T-cell (primary cell): ENCODE measurements around the gene PPP3CA. TPM values are rescaled to one million over a fixed set of nuclear protein-coding genes. Genes with fewer than 3 reads are reported as not detected.

Source experiments
- ATAC-seq, 4 experiments: fragments of 200-7000 bp in 3 of 4; fragments of 150-1000 bp in 1 of 4; cut with Tn5 transposase; replicated peaks in 1 of 4; 1 replicate in 3 of 4; 2 replicates in 1 of 4; pipeline ENCODE4 v1.10.0; 2021; ENCODE audit warnings: moderate library complexity in 3 of 4, mild to moderate bottlenecking in 2 of 4, moderate number of reproducible peaks in 1 of 4
- CTCF ChIA-PET, 2 donors: fragments of 300-600 bp; sonication (Branson Sonifier 250); formaldehyde crosslinking; loops; one replicate each; lab custom pipeline; 2022; ENCODE audit warnings: antibody characterized with exemption in 2 of 2; lab: Charles Lee
- POLR2A ChIA-PET, 2 donors: fragments of 300-600 bp; sonication (Branson Sonifier 250); formaldehyde crosslinking; loops; one replicate each; lab custom pipeline; 2022; ENCODE audit warnings: antibody characterized with exemption in 2 of 2; lab: Charles Lee
- DNase-seq, 35 experiments: peaks; one replicate each; pipeline versions ENCODE4 v3.0.0 to v3.0.0-alpha.2; 2013 to 2023
- H3K27ac ChIP-seq: one replicate; pipeline ENCODE4 v1.5.1; 2013; ENCODE audit warnings: low read length
- H3K27me3 ChIP-seq, 2 experiments: replicated peaks in 1 of 2; 1 replicate in 1 of 2; 2 replicates in 1 of 2; pipeline versions ENCODE4 v1.6.1 to v1.7.0; 2013; ENCODE audit warnings: low read length in 1 of 2, mixed read lengths in 1 of 2; ENCODE audit not compliant: control insufficient read depth in 2 of 2, insufficient read depth in 2 of 2; ENCODE audit errors: extremely low read depth in 1 of 2
- H3K36me3 ChIP-seq, 2 donors: 1 replicate in 1 of 2; 2 replicates in 1 of 2; pipeline versions ENCODE4 v1.6.1 to v1.7.0; 2013; ENCODE audit warnings: low read length in 1 of 2; ENCODE audit not compliant: control insufficient read depth in 2 of 2, insufficient read depth in 1 of 2; ENCODE audit errors: extremely low read depth in 1 of 2
- H3K4me1 ChIP-seq, 2 experiments: 1 replicate in 1 of 2; 2 replicates in 1 of 2; pipeline versions ENCODE4 v1.6.1 to v1.7.0; 2013; ENCODE audit warnings: low read length in 2 of 2, mixed read lengths in 1 of 2; ENCODE audit not compliant: insufficient read depth in 2 of 2, control insufficient read depth in 1 of 2; ENCODE audit errors: extremely low read depth in 1 of 2
- H3K4me3 ChIP-seq, 2 donors: 1 replicate in 1 of 2; 2 replicates in 1 of 2; pipeline versions ENCODE4 v1.5.1 to v1.7.0; 2013; ENCODE audit warnings: mild to moderate bottlenecking in 2 of 2, low read length in 1 of 2, moderate library complexity in 1 of 2; ENCODE audit not compliant: control insufficient read depth in 1 of 2; ENCODE audit errors: extremely low read depth in 1 of 2
- H3K9me3 ChIP-seq: 2 replicates; pipeline ENCODE4 v1.7.0; 2013
- H3K27ac Mint-ChIP-seq, 2 donors: one replicate each; pipeline ENCODE4 v1.8.0; 2020 to 2021; ENCODE audit warnings: mild to moderate bottlenecking in 2 of 2, mixed read lengths in 2 of 2
- H3K27me3 Mint-ChIP-seq, 2 donors: one replicate each; pipeline ENCODE4 v1.8.0; 2021 to 2022; ENCODE audit warnings: mixed read lengths in 2 of 2
- H3K36me3 Mint-ChIP-seq: one replicate; pipeline ENCODE4 v1.8.0; 2021; ENCODE audit warnings: mixed read lengths
- H3K4me1 Mint-ChIP-seq, 3 donors: one replicate each; pipeline ENCODE4 v1.8.0; 2020 to 2022; ENCODE audit warnings: mixed read lengths in 3 of 3, mild to moderate bottlenecking in 1 of 3
- H3K4me3 Mint-ChIP-seq, 3 donors: one replicate each; pipeline ENCODE4 v1.8.0; 2020 to 2022; ENCODE audit warnings: mild to moderate bottlenecking in 3 of 3, mixed read lengths in 3 of 3, moderate library complexity in 3 of 3
- H3K9me3 Mint-ChIP-seq, 3 donors: one replicate each; pipeline ENCODE4 v1.8.0; 2020 to 2022; ENCODE audit warnings: mixed read lengths in 3 of 3
- WGBS: methylation state at CpG from one replicate; pipeline ENCODE4 v1.1.5; 2013; ENCODE audit warnings: missing lambda C conversion rate; ENCODE audit not compliant: insufficient coverage; 5-methylcytosine and 5-hydroxymethylcytosine counted together
- total RNA-seq, 35 experiments: library from RNA in 6 of 35; stranded (reverse) in 6 of 35; fragments of 120-200 nt in 1 of 35; gene quantifications; one replicate each; pipeline versions ENCODE4 v1.2.1 to v1.2.4 and lab custom pipeline; 2013 to 2026

PPP3CA gene
- total RNA-seq, 5 donors from 2014 or later (not counting 1 experiment from before 2014, with no cell fraction given): 28.2 to 35.7 (median 33.5) TPM

- ChIA-PET CTCF (interaction anchor here in 1 of 2 donors (0.5 kb wide), 1 partner anchor 81 kb away, joined by 7 read pairs; no protein-coding TSS in a partner anchor), POLR2A (no interaction called here)
- no peaks in the 10 kb centered on the region for H3K27me3 Mint-ChIP-seq
- H3K4me3 Mint-ChIP-seq: no peak overlapping the region
- no peaks in the 10 kb centered on the region for H3K9me3 ChIP-seq
- H3K36me3 Mint-ChIP-seq: peaks cover 9% of the 10 kb centered on the region
- no peak overlapping the region for H3K27ac Mint-ChIP-seq
- no peaks in the 10 kb centered on the region for H3K9me3 Mint-ChIP-seq
- peaks cover 0 to 5% of the 10 kb centered on the region in 2 experiments for H3K4me1 ChIP-seq
- no peaks in the 10 kb centered on the region for H3K27me3 ChIP-seq
- H3K4me3 ChIP-seq: no peak overlapping the region
- ATAC-seq: no peak
- no peak overlapping the region for H3K27ac ChIP-seq
- H3K36me3 ChIP-seq: peaks cover 0 to 4% of the 10 kb centered on the region in 2 donors
- WGBS: 100% methylated on average over 1 of the region's 2 CpGs
- peaks cover 46 to 74% (median 57%) of the 10 kb centered on the region in 3 donors for H3K4me1 Mint-ChIP-seq
- DNase-seq: no peak
These were observed 58.0 kb downstream of the PPP3CA start for GRCh38 chr4:101289306-101289705.

- no peak for DNase-seq
- POLR2A ChIA-PET: interaction anchor here in 1 of 2 donors (0.5 kb wide), 1 partner anchor 300 kb away, joined by 3 read pairs; no protein-coding TSS in a partner anchor
- no peaks in the 10 kb centered on the region for H3K27me3 Mint-ChIP-seq
- no peaks in the 10 kb centered on the region for H3K27me3 ChIP-seq
- H3K4me1 Mint-ChIP-seq: peaks cover 50 to 75% (median 57%) of the 10 kb centered on the region in 3 donors
- H3K4me1 ChIP-seq: peaks cover 0 to 5% of the 10 kb centered on the region in 2 experiments
- H3K27ac ChIP-seq: no peak overlapping the region
- H3K36me3 ChIP-seq: peaks cover 0 to 4% of the 10 kb centered on the region in 2 donors
- H3K9me3 ChIP-seq: no peaks in the 10 kb centered on the region
- no peak overlapping the region for H3K27ac Mint-ChIP-seq
- no peak for ATAC-seq
- CTCF ChIA-PET: interaction anchor here in 1 of 2 donors (0.5 kb wide), 1 partner anchor 82 kb away, joined by 7 read pairs; no protein-coding TSS in a partner anchor
- no peaks in the 10 kb centered on the region for H3K9me3 Mint-ChIP-seq
- peaks cover 7% of the 10 kb centered on the region for H3K36me3 Mint-ChIP-seq
- H3K4me3 Mint-ChIP-seq: no peak overlapping the region
- WGBS: 96% methylated on average over 4 of the region's 6 CpGs
- no peak overlapping the region for H3K4me3 ChIP-seq
These were observed 58.8 kb downstream of the PPP3CA start for GRCh38 chr4:101288365-101289145.

GRCh38 chr4:101287324-101287723, 60.0 kb downstream of the PPP3CA start:
- H3K4me1 ChIP-seq: peaks cover 3 to 16% of the 10 kb centered on the region in 2 experiments
- WGBS: no CpG with 5 or more reads among the region's 2 CpGs
- peaks cover 0 to 4% of the 10 kb centered on the region in 2 donors for H3K36me3 ChIP-seq

GRCh38 chr4:101286663-101287062, 60.7 kb downstream of the PPP3CA start:
- Histone ChIP-seq H3K4me1 (peaks cover 6 to 18% of the 10 kb centered on the region in 2 experiments), H3K36me3 (peaks cover 0 to 2% of the 10 kb centered on the region in 2 donors), H3K9me3 (no peaks in the 10 kb centered on the region), H3K27ac (no peak overlapping the region), H3K4me3 (no peak overlapping the region), H3K27me3 (no peaks in the 10 kb centered on the region)
- ChIA-PET CTCF (interaction anchor here in 1 of 2 donors (1.1 kb wide), 1 partner anchor 41 kb away, joined by 3 read pairs; no protein-coding TSS in a partner anchor), POLR2A (no interaction called here)
- Mint-ChIP-seq H3K27ac (no peak overlapping the region), H3K4me1 (peaks cover 67 to 82% (median 68%) of the 10 kb centered on the region in 3 donors), H3K9me3 (no peaks in the 10 kb centered on the region), H3K4me3 (no peak overlapping the region), H3K36me3 (no peaks in the 10 kb centered on the region), H3K27me3 (no peaks in the 10 kb centered on the region)
- no CpG with 5 or more reads among the region's 1 CpG for WGBS
- ATAC-seq: no peak
- no peak for DNase-seq

More at GRCh38 chr4:101287324-101287723, 60.0 kb downstream of the PPP3CA start:
- Mint-ChIP-seq H3K27ac (no peak overlapping the region), H3K36me3 (no peaks in the 10 kb centered on the region), H3K4me1 (peaks cover 61 to 79% (median 66%) of the 10 kb centered on the region in 3 donors), H3K9me3 (no peaks in the 10 kb centered on the region), H3K4me3 (no peak overlapping the region), H3K27me3 (no peaks in the 10 kb centered on the region)
- ATAC-seq (peak in 1 of 4 experiments; percentile 33), DNase-seq (no peak)
- no peak overlapping the region for H3K4me3 ChIP-seq
- POLR2A ChIA-PET: interaction anchor here (0.5 to 0.6 kb wide), 2 partner anchors 37 to 117 kb away, joined by 3 to 5 read pairs; no protein-coding TSS in a partner anchor
- no peaks in the 10 kb centered on the region for H3K9me3 ChIP-seq
- H3K27ac ChIP-seq: no peak overlapping the region
- CTCF ChIA-PET: no interaction called here
- no peaks in the 10 kb centered on the region for H3K27me3 ChIP-seq

DNA sequence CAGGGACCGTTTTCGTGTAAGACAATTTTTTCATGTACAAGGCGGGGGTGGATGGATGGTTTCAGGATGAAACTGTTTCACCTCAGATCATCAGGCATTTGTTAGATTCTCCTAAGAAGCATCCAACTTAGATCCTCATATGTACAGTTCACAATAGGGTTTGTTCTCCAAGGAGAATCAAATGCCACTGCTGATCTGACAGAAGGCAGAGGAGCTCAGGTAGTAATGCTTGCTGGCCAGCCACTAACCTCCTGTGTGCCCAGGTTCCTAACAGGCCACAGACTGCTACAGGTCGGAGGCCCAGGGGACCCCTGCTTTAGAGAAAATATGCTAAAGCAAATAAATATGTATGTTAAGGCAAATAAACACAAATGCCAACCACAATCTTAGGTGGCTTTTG, 61.3 kb downstream of the PPP3CA start:
- Histone ChIP-seq H3K9me3 (no peaks in the 10 kb centered on the region), H3K4me3 (no peak overlapping the region), H3K36me3 (no peaks in the 10 kb centered on the region), H3K27ac (no peak overlapping the region), H3K27me3 (no peaks in the 10 kb centered on the region), H3K4me1 (peaks cover 6 to 18% of the 10 kb centered on the region in 2 experiments)
- Mint-ChIP-seq H3K27ac (no peak overlapping the region), H3K4me3 (no peak overlapping the region), H3K4me1 (peaks cover 62 to 80% (median 65%) of the 10 kb centered on the region in 3 donors), H3K9me3 (no peaks in the 10 kb centered on the region), H3K27me3 (no peaks in the 10 kb centered on the region), H3K36me3 (peaks cover 3% of the 10 kb centered on the region)
- POLR2A ChIA-PET: interaction anchor here in 1 of 2 donors (0.6 kb wide), 1 partner anchor 104 kb away, joined by 3 read pairs; no protein-coding TSS in a partner anchor
- no CpG with 5 or more reads among the region's 4 CpGs for WGBS
- no peak for ATAC-seq
- DNase-seq: no peak
- CTCF ChIA-PET: interaction anchor here in 1 of 2 donors (1.1 kb wide), 1 partner anchor 42 kb away, joined by 3 read pairs; no protein-coding TSS in a partner anchor

DNA sequence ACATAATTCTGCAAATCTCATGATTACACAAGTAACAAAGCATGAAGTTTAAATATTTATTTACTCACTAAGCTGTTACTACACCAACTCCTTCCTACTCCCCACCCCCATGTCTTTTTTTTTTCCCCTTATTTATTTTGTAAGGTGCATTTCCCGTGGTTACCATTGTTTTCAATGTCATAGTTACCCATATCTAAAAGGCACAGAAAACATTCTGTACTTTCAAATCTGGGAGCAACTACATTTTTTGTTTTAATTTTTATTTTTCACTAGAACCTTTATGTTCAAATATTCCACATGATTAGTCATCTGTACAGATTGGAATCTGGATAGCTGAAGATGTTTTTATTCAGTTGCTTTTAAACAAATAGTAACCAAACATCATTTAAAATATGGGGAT, 62.8 kb downstream of the PPP3CA start:
- Histone ChIP-seq H3K27ac (peak overlapping the region; percentile 14), H3K9me3 (no peaks in the 10 kb centered on the region), H3K36me3 (no peaks in the 10 kb centered on the region), H3K4me1 (peaks cover 6 to 17% of the 10 kb centered on the region in 2 experiments), H3K4me3 (no peak overlapping the region), H3K27me3 (no peaks in the 10 kb centered on the region)
- Mint-ChIP-seq H3K27ac (peak overlapping the region; percentile 41 to 53), H3K4me3 (no peak overlapping the region), H3K4me1 (peaks cover 65 to 78% (median 66%) of the 10 kb centered on the region in 3 donors), H3K9me3 (no peaks in the 10 kb centered on the region), H3K27me3 (no peaks in the 10 kb centered on the region), H3K36me3 (peaks cover 8% of the 10 kb centered on the region)
- POLR2A ChIA-PET: interaction anchor here (0.8 to 1.0 kb wide), 2 partner anchors 11 to 63 kb away, joined by 4 to 5 read pairs; partner anchors contain the start of gene PPP3CA (in 1 of the 2)
- WGBS: no CpG with 5 or more reads among the region's 1 CpG
- CTCF ChIA-PET: no interaction called here
- DNase-seq: peak in 1 of 35 experiments; percentile 41
- peak in 1 of 4 experiments; percentile 70 for ATAC-seq
